ENCODE data around the gene PREX1.
A peak's percentile ranks its signal among the peaks of the same experiment; 100 is the strongest.

PREX1 gene

GRCh38 chr20:48747840-48748414 lies 79.9 kb downstream of the PREX1 start:
- no peak for DNase-seq

DNA sequence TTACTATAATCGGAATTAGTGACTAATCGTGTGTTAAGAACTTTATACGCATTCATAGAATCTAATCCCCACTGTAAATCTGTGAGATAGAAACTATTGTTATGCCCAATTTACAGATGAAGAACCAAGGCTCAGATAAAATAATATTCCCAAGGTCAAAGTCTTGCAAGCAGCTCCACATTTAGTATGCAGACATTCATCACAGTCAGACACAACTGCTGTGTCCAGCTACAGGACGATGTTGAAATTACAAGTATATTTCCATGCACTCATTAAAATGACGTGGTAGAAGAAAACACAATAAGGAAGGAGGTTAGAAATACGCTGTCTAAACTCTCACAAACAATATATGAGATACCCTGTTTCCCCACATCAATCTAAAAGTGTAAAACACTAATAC lies 82.5 kb downstream of the PREX1 start:
- no peak for DNase-seq

DNA sequence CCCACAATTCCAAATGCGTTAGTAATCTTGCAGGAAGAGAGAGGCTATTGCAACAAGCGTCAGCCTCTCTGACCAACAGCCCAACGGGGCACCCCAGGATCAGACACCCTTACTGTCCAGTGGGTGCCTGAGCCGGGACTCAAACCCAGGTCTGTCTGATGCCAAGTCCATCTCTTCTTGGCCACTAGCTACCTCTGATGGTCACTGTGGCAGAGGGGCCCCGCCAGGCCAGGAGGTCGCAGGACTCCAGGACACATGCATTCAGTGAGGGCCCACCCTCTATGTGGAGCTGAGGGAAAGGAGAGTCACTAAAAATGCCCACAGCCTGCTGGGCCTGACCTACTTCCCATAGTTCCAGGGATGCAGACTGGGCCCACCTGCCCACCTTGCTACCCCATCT lies 83.3 kb downstream of the PREX1 start:
- no peak for DNase-seq

- no peak for DNase-seq
Observed at GRCh38 chr20:48743807-48744206, 84.0 kb downstream of the PREX1 start.

DNA sequence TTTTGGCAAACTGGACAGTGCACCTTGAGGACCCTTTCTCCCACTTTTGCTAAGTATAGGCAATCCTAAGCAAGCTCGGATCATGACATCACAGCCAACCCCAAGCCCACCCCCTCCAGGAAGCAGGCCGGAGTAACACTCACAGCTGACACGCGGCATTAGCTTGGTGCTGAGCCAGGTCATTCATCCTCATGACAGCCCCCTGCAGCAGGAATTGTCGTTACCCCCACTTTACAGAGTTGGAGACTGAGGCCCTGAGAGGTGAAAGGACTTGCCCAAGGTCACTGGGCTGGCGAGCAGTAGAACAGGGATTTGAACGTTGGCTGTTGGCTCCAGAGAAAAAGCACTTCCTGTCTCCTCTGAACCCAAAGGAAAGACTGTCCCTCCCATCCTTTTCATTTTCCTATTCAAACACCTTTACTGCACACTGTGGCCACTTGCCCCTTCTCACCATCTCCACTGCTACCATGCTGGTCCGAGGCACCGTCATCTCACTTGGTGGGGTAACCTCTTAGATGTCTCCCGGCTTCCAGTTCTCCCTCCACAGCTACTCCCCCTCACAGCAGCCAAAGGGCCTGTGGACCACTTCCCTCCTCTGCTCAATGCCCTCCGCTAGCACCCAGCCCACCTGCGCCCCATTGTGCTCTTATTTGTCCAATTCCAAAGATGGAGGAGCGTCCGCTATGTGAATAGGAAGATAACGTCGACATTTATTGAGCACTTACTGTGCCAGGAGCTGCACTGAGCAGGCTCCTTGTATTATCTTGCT lies 84.7 kb downstream of the PREX1 start:
- no peak for DNase-seq

GRCh38 chr20:48742233-48742632 lies 85.6 kb downstream of the PREX1 start:
- no peak for DNase-seq

DNA sequence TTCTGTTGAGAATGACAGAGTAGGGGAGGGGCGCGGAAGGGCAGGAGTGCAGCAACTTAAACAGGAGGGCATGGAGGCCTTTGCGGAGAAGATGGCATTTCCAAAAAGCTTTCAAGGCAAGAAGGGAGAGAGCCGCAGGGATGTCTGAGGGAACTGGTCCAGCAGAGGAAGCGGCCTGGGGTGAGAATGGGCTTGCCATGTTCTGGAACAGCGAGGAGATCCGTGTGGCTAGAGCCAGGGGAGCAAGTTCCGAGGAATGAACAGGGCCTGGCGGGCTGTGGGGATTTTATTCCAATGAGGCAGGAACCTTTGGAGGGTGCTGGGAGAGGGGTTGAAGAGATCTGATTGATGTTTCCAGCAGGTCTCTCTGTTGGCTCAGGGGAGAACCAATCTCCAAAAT lies 86.1 kb downstream of the PREX1 start:
- no peak for DNase-seq

DNA sequence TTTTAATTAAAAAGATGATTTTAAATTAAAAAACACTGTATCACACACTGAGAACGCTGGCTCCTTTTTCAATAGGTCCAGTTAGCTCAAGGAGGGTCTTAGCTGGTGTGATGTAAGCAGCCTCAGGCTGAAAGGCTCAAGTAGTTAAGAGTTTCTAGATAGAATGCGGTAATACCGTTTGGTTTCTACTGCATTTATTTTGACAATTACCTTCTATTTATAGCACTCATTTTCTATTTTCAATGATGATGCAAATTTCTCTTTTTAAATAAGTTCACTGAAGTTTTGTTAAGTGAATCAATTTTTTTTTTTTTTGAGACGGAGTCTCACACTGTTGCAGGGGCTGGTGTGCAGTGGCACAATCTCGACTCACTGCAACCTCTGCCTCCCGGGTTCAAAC lies 87.1 kb downstream of the PREX1 start:
- no peak for DNase-seq

DNA sequence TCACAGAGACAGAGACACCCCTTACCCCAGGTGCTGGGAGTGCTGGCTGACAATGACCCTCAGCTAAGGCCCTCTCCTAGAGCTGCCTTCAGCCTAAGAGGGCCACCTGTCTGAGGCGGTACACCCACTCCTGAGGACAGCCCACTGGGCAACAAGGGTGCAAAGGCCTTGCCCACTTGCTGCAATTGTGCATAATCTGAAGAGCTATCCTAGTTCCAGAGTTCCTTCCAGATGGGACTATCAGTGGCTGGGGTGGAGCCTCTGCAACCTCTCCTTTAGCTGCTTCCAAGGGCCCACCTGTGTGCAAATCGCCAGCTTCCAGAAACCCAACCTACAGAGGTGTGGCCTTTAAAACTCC lies 87.5 kb downstream of the PREX1 start:
- DNase-seq = peak; percentile 31

GRCh38 chr20:48739395-48740291 lies 88.2 kb downstream of the PREX1 start:
- DNase-seq = no peak

GRCh38 chr20:48738399-48739304 lies 89.1 kb downstream of the PREX1 start:
- no peak for DNase-seq

DNA sequence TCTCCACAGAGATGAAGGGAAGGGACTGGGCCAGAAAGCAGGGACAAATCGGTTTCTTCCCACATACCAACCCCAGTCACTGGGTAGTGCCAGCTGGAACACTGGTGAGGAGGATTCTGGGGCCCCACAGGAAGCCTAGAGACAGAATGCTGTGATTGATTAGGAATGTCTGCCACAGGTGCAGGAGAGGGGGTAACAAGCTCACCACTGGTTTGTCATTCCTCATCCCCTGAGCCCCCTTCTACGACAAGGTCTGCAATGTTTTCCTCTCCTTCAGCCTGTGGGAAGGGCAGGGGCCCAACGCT lies 89.8 kb downstream of the PREX1 start:
- DNase-seq = no peak

DNA sequence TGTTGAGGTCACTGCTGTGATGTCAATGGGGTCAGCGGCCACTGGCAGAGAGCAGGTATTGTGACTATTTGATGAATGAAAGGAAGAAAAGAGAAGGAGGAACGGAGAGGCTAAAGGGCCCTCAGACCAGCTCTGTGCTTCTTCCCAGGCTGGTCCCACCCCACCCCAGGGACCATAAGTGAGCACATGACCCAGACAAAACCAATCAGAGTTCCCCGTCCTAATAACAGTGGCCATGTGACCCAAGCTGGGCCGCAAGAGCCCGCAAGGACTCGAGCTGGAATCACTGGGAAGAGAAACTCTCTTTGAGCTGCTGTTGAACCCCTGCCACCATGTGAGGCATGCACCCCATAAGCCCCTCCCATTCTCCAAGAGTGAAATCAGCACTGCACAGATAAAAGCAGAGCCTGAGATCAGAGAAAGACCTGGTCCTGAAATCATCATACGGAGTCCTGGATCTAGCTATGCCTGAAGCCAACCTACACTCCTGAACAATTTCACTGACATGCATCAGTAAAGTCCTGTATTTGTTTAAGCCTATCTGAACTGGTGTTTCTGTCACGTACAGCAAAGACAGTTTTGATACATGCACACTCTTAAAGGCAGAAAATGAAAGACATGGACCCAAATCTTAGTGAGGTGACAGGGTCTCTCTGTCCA lies 90.2 kb downstream of the PREX1 start:
- no peak for DNase-seq

GRCh38 chr20:48736636-48737035 lies 91.2 kb downstream of the PREX1 start:
- no peak for DNase-seq

DNA sequence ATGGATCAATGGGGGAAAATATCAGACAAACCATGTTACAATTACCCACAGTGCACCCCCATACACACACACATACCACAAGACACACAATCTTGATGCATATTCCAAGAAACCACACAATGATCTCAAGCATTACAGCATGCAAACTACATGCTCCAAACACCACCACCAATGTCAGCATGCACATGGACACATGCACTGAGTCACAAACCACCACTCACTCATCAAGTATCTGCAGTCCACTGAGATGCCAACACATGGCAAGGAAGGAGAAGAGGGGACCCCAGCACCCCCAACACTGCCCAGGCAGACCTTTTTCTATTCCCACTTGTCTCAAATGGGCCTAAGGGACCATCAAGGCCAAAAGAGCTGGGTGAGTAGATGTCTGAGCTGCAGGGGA lies 91.6 kb downstream of the PREX1 start:
- DNase-seq = no peak

DNA sequence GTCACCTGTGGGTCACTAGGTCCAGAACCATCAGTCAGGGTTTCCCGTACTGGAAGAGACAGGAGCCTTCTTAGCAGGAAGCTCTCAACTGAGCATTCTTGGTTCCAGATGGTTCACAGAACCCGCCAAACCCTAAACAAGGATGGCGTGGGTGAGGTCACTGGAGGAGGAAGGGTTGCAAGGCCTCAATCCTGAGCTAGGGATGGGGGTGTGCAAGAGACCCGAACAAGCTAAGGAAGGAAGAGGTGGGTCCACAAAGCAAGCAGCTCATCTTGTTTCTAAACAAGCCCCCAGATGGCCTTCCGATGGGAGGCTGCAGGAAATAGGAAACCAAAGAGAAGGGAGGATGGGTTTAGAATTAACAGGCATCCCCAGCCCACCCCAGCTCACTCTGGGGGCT lies 92.7 kb downstream of the PREX1 start:
- no peak for DNase-seq

- no peak for DNase-seq
Observed at GRCh38 chr20:48734104-48734749, 93.6 kb downstream of the PREX1 start.

DNA sequence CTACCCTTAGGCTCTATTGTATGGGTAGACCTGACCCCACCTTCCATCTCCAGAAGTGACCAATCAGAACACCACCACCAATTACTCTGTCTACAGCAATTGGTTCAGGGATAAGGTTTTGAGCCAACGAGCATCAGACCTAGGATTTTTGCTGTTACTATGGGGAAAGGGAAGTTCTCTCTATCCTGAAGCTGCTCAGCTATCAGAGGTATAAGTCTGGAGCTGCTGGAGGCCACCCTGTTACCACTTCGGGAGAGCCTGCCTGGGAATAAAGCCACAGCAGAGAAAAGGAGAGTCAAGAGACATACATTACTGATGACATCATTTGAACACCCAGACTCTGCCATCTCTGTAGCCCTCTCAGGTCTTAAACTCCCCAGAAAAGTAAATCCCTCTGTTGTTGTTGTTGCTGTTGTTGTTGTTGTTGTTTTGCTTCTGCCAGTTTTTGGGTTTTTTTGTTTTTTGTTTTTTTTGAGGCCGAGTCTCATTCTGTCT lies 94.5 kb downstream of the PREX1 start:
- no peak for DNase-seq

DNA sequence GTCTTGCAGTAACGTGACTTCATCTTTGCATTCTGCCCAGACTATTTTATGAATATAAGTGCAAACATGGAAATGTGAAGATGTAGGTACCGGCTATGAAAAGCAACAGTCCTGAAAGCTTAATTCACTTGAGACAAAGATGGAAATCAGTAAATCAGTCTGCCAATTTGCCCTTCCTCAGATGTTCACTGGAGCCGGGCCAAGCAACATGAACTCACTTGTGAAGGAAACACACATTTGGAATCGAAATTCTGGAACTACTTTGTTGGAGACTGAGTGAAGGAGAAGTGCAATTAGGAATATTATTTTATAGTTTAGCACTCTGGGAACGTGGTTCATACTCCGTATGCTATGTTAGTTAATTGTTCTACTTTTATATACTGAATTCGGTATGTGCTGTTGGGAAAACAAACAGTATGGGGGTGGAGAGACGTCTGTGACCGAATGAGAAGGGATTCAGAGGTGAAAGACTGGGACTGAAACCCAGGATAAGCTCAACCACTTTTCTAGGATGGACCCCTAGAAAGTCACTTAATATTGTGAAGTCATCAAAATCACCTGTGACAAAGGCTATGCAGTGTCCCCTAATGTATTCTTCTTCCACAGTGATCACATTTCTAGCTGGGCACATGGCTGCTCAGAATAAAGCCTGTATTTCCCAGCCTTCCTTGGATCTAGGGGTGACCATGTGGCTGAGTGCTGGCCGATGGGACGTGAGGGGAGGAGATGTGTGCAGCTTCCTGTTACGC lies 95.5 kb downstream of the PREX1 start:
- no peak for DNase-seq

DNA sequence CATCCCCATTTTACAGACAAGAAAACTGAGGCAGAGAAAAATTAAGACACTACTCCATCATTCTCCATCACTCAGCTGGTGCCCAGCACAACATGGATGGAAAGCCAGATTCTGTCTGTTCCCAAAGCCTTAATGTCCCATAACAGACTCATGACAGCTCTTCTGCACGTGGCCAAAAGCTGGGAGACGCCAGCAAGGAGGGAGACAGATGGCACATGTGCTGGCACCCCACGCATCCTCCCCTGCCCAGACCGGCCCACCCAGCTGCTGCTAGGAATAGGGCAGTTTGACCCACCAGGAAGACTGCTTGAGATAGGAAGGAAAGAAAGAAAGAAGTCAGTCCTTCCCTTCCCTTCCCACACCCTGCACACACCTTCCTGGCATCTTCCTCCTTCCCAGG lies 96.3 kb downstream of the PREX1 start:
- no peak for DNase-seq

GRCh38 chr20:48730977-48731376 lies 96.8 kb downstream of the PREX1 start:
- no peak for DNase-seq

All from NCI-H187 treated with DMSO at 0.1 percent for 48 hours (cell line).